Osteoblast (primary cell): ENCODE data around the gene ARID3A. TPM values are rescaled to one million over a fixed set of nuclear protein-coding genes. Genes with fewer than 3 reads are reported as not detected.

Experiments used
- DNase-seq: peaks from one replicate; pipeline ENCODE4 v3.0.0; 2011; ENCODE audit warnings: low spot score, mixed read lengths; ENCODE audit not compliant: insufficient read length; ENCODE audit errors: missing footprints
- H2AFZ ChIP-seq: 2 replicates; pipeline ENCODE4 v1.6.0; 2011; ENCODE audit warnings: mild to moderate bottlenecking, low read length
- H3K27ac ChIP-seq: 2 replicates; pipeline ENCODE4 v1.5.1; 2011; ENCODE audit warnings: mild to moderate bottlenecking, low read depth, low read length, moderate library complexity
- H3K27me3 ChIP-seq: 2 replicates; pipeline ENCODE4 v1.6.0; 2012; ENCODE audit warnings: mild to moderate bottlenecking, control low read depth, inconsistent platforms, low read length, moderate library complexity; ENCODE audit not compliant: insufficient read depth
- H3K36me3 ChIP-seq: 2 replicates; pipeline ENCODE4 v1.5.1; 2011; ENCODE audit warnings: mild to moderate bottlenecking, low read length, control low read depth, moderate library complexity; ENCODE audit not compliant: insufficient read depth
- H3K4me1 ChIP-seq: 2 replicates; pipeline ENCODE4 v1.5.1; 2011; ENCODE audit warnings: mild to moderate bottlenecking, low read length, control low read depth, moderate library complexity; ENCODE audit not compliant: insufficient read depth
- H3K4me2 ChIP-seq: 2 replicates; pipeline ENCODE4 v1.6.0; 2011; ENCODE audit warnings: mild to moderate bottlenecking, low read length; ENCODE audit not compliant: insufficient read depth
- H3K4me3 ChIP-seq: fragments of 200-600 bp; sonication (generic); 3 replicates; pipeline ENCODE4 v1.5.1; 2012; ENCODE audit warnings: mild to moderate bottlenecking, low read length, inconsistent platforms; ENCODE audit not compliant: insufficient read depth
- H3K79me2 ChIP-seq: 2 replicates; pipeline ENCODE4 v1.6.0; 2012; ENCODE audit warnings: mild to moderate bottlenecking, low read length, control low read depth, inconsistent platforms; ENCODE audit not compliant: insufficient read depth
- H3K9me3 ChIP-seq: 2 replicates; pipeline ENCODE4 v1.5.1; 2011; ENCODE audit warnings: low read depth, low read length, control low read depth
- H4K20me1 ChIP-seq: 2 replicates; pipeline ENCODE4 v1.6.0; 2012; ENCODE audit warnings: mild to moderate bottlenecking, low read length, control low read depth; ENCODE audit not compliant: insufficient read depth
- CTCF ChIP-seq: IDR thresholded peaks from 2 replicates; pipeline ENCODE4 v1.5.1; 2011; ENCODE audit warnings: mild to moderate bottlenecking, low read depth, low read length, moderate library complexity; ENCODE audit errors: extremely low read depth
- total RNA-seq: library from RNA; depleted of rRNA; stranded (reverse); fragments of >200 nt; gene quantifications from 2 replicates; pipeline ENCODE4 v1.2.3, GENCODE V29; 2012

ARID3A gene
- total RNA-seq, 1 donor: 21.7 TPM

- no peaks in the 10 kb centered on the region for H3K27me3 ChIP-seq
- no peak for TF ChIP-seq CTCF
- H3K4me2 ChIP-seq: no peak overlapping the region
- no peak overlapping the region for H3K4me3 ChIP-seq
- H3K4me1 ChIP-seq: peaks cover 20% of the 10 kb centered on the region
- H4K20me1 ChIP-seq: peaks cover 27% of the 10 kb centered on the region
- H2AFZ ChIP-seq: no peak overlapping the region
- no peak overlapping the region for H3K27ac ChIP-seq
- H3K36me3 ChIP-seq: peaks cover 2% of the 10 kb centered on the region
- DNase-seq: no peak
- peaks cover 58% of the 10 kb centered on the region for H3K79me2 ChIP-seq
- H3K9me3 ChIP-seq: no peaks in the 10 kb centered on the region
These were observed 12.5 kb downstream of the ARID3A start for GRCh38 chr19:938233-938923.

GRCh38 chr19:939439-939838, 13.6 kb downstream of the ARID3A start:
- H4K20me1 ChIP-seq: peaks cover 30% of the 10 kb centered on the region
- H3K79me2 ChIP-seq: peaks cover 55% of the 10 kb centered on the region
- H3K4me2 ChIP-seq: no peak overlapping the region
- TF ChIP-seq CTCF: no peak
- no peak for DNase-seq
- no peak overlapping the region for H3K27ac ChIP-seq
- H3K4me3 ChIP-seq: no peak overlapping the region
- H3K4me1 ChIP-seq: peaks cover 12% of the 10 kb centered on the region
- no peaks in the 10 kb centered on the region for H3K27me3 ChIP-seq
- H3K9me3 ChIP-seq: no peaks in the 10 kb centered on the region
- no peak overlapping the region for H2AFZ ChIP-seq
- peaks cover 2% of the 10 kb centered on the region for H3K36me3 ChIP-seq

- Histone ChIP-seq H3K9me3 (no peaks in the 10 kb centered on the region), H3K4me2 (no peak overlapping the region), H3K27ac (peak overlapping the region; percentile 50), H3K79me2 (peaks cover 52% of the 10 kb centered on the region), H3K27me3 (no peaks in the 10 kb centered on the region), H4K20me1 (peaks cover 35% of the 10 kb centered on the region), H3K4me3 (no peak overlapping the region), H2AFZ (no peak overlapping the region), H3K4me1 (peaks cover 12% of the 10 kb centered on the region), H3K36me3 (peaks cover 2% of the 10 kb centered on the region)
- DNase-seq: no peak
- no peak for TF ChIP-seq CTCF
These were observed 14.1 kb downstream of the ARID3A start for GRCh38 chr19:939922-940321.

GRCh38 chr19:940591-941291, 14.9 kb downstream of the ARID3A start:
- Histone ChIP-seq H3K27ac (peak overlapping the region; percentile 72), H3K4me3 (peak overlapping the region; percentile 67), H4K20me1 (peaks cover 42% of the 10 kb centered on the region), H2AFZ (peak overlapping the region; percentile 35), H3K27me3 (no peaks in the 10 kb centered on the region), H3K9me3 (no peaks in the 10 kb centered on the region), H3K36me3 (peaks cover 2% of the 10 kb centered on the region), H3K4me1 (peaks cover 12% of the 10 kb centered on the region), H3K4me2 (peak overlapping the region; percentile 79), H3K79me2 (peaks cover 57% of the 10 kb centered on the region)
- DNase-seq: peak; percentile 98
- no peak for TF ChIP-seq CTCF
